Measurements from ENCODE around the gene STAT1. TPM values are rescaled to one million over a fixed set of nuclear protein-coding genes. Genes with fewer than 3 reads are reported as not detected.

The STAT1 gene
- polyA plus RNA-seq, 1 experiment, result 166 TPM

GRCh38 chr2:191032588-191033429, 18.8 kb upstream of the STAT1 start:
- no peak for DNase-seq (ENCODE audit: low read depth)
- ChIA-PET CTCF (interaction anchor here (0.9 kb wide), 1 partner anchor 9 kb away, joined by 5 read pairs; no protein-coding TSS in a partner anchor), POLR2A (no interaction called here)
- no peaks in the 10 kb centered on the region for H3K27me3 ChIP-seq (ENCODE audit: control insufficient read depth, insufficient read depth, low read length)
- no peak overlapping the region for H3K4me3 ChIP-seq (ENCODE audit: low read depth, low read length)
- H3K36me3 ChIP-seq (ENCODE audit: control insufficient read depth, insufficient read depth, low read length), result no peaks in the 10 kb centered on the region
- TF ChIP-seq CTCF (IDR thresholded peaks at IDR 0.05; ENCODE audit: insufficient read depth, low read depth, low read length), result no peak

GRCh38 chr2:191031256-191031655, 17.3 kb upstream of the STAT1 start:
- Histone ChIP-seq H3K36me3 (ENCODE audit: control insufficient read depth, insufficient read depth, low read length) (no peaks in the 10 kb centered on the region), H3K27me3 (ENCODE audit: control insufficient read depth, insufficient read depth, low read length) (no peaks in the 10 kb centered on the region), H3K4me3 (ENCODE audit: low read depth, low read length) (no peak overlapping the region)
- DNase-seq (ENCODE audit: low read depth), result no peak
- ChIA-PET CTCF (no interaction called here), POLR2A (no interaction called here)
- TF ChIP-seq CTCF (IDR thresholded peaks at IDR 0.05; ENCODE audit: insufficient read depth, low read depth, low read length), result no peak

- no peak for DNase-seq (ENCODE audit: low read depth)
- ChIA-PET POLR2A (no interaction called here), CTCF (interaction anchor here (1.4 to 1.6 kb wide), 2 partner anchors 11 to 13 kb away, joined by 3 to 4 read pairs; no protein-coding TSS in a partner anchor)
- H3K36me3 ChIP-seq (ENCODE audit: control insufficient read depth, insufficient read depth, low read length), result no peaks in the 10 kb centered on the region
- TF ChIP-seq CTCF (IDR thresholded peaks at IDR 0.05; ENCODE audit: insufficient read depth, low read depth, low read length), result peak; percentile 65
- H3K4me3 ChIP-seq (ENCODE audit: low read depth, low read length), result no peak overlapping the region
- no peaks in the 10 kb centered on the region for H3K27me3 ChIP-seq (ENCODE audit: control insufficient read depth, insufficient read depth, low read length)
Measured at GRCh38 chr2:191030521-191031154, 16.7 kb upstream of the STAT1 start.

- no peak for TF ChIP-seq CTCF (IDR thresholded peaks at IDR 0.05; ENCODE audit: insufficient read depth, low read depth, low read length)
- Histone ChIP-seq H3K27me3 (ENCODE audit: control insufficient read depth, insufficient read depth, low read length) (no peaks in the 10 kb centered on the region), H3K4me3 (ENCODE audit: low read depth, low read length) (no peak overlapping the region), H3K36me3 (ENCODE audit: control insufficient read depth, insufficient read depth, low read length) (no peaks in the 10 kb centered on the region)
- POLR2A ChIA-PET, result no interaction called here
- CTCF ChIA-PET, result interaction anchor here (0.5 to 2.2 kb wide), 7 partner anchors 9 to 59 kb away, joined by 3 to 6 read pairs (median 3); no protein-coding TSS in a partner anchor
- DNase-seq (ENCODE audit: low read depth), result no peak
Measured at GRCh38 chr2:191029280-191029950, 15.4 kb upstream of the STAT1 start.

GRCh38 chr2:191026377-191026776, 12.4 kb upstream of the STAT1 start:
- TF ChIP-seq CTCF (IDR thresholded peaks at IDR 0.05; ENCODE audit: insufficient read depth, low read depth, low read length), result no peak

More at GRCh38 chr2:191026377-191026776, 12.4 kb upstream of the STAT1 start:
- Histone ChIP-seq H3K4me3 (ENCODE audit: low read depth, low read length) (no peak overlapping the region), H3K27me3 (ENCODE audit: control insufficient read depth, insufficient read depth, low read length) (no peaks in the 10 kb centered on the region), H3K36me3 (ENCODE audit: control insufficient read depth, insufficient read depth, low read length) (no peaks in the 10 kb centered on the region)
- DNase-seq (ENCODE audit: low read depth), result no peak
- POLR2A ChIA-PET, result no interaction called here
- CTCF ChIA-PET, result interaction anchor here (0.7 to 1.2 kb wide), 2 partner anchors 9 to 32 kb away, joined by 3 read pairs; no protein-coding TSS in a partner anchor
